Kidney (tissue), 14 donors: ENCODE measurements around the gene CEMIP. TPM values are rescaled to one million over a fixed set of nuclear protein-coding genes. Genes with fewer than 3 reads are reported as not detected.
A peak's percentile ranks its signal among the peaks of the same experiment; 100 is the strongest.
"Not testable (repeated sequence)": the region's sequence is repeated elsewhere in the genome, so short reads cannot be mapped to it uniquely, and the experiment has no call there.

Source experiments
- DNase-seq, 5 donors: peaks; one replicate each; pipeline ENCODE4 v3.0.0-alpha.2; 2013 to 2020
- FAIRE-seq: peaks from 2 replicates; lab custom pipeline; 2012; peaks lifted over from hg19 to GRCh38; lab: Jason Lieb, UNC
- H3K27ac ChIP-seq, 2 donors: one replicate each; pipeline ENCODE4 v1.7.0; 2013; ENCODE audit warnings: low read depth in 2 of 2, low read length in 2 of 2, inconsistent platforms in 1 of 2
- H3K27me3 ChIP-seq: one replicate; pipeline ENCODE4 v1.7.1; 2013; ENCODE audit warnings: low read length, inconsistent platforms; ENCODE audit not compliant: control insufficient read depth, insufficient read depth
- H3K36me3 ChIP-seq, 3 donors: one replicate each; pipeline versions ENCODE4 v1.7.0 to v1.7.1; 2013; ENCODE audit warnings: low read length in 3 of 3, control low read depth in 1 of 3, inconsistent platforms in 1 of 3; ENCODE audit not compliant: insufficient read depth in 3 of 3, control insufficient read depth in 2 of 3
- H3K4me1 ChIP-seq, 3 donors: one replicate each; pipeline versions ENCODE4 v1.7.0 to v1.7.1; 2013; ENCODE audit warnings: low read length in 3 of 3, inconsistent platforms in 1 of 3, low read depth in 1 of 3; ENCODE audit not compliant: control insufficient read depth in 2 of 3, insufficient read depth in 2 of 3
- H3K4me3 ChIP-seq, 3 donors: one replicate each; pipeline versions ENCODE4 v1.7.0 to v1.8.1; 2013; ENCODE audit warnings: low read length in 3 of 3, control low read depth in 1 of 3, inconsistent platforms in 1 of 3
- H3K9ac ChIP-seq, 3 donors: one replicate each; pipeline versions ENCODE4 v1.7.0 to v1.7.1; 2013; ENCODE audit warnings: low read length in 3 of 3, control low read depth in 1 of 3, inconsistent platforms in 1 of 3
- H3K9me3 ChIP-seq, 3 donors: one replicate each; pipeline versions ENCODE4 v1.7.0 to v1.7.1; 2013; ENCODE audit warnings: low read length in 3 of 3, control low read depth in 1 of 3, inconsistent platforms in 1 of 3; ENCODE audit not compliant: control insufficient read depth in 2 of 3, insufficient read depth in 1 of 3
- CTCF ChIP-seq: IDR thresholded peaks from 3 replicates; pipeline ENCODE4 v1.5.1; 2012; ENCODE audit warnings: mild to moderate bottlenecking, moderate library complexity, borderline replicate concordance; ENCODE audit not compliant: insufficient read depth; ENCODE audit errors: extremely low read depth
- intact Hi-C: fragments of 100-400 bp; cut with DNase I; formaldehyde crosslinking; loops from one replicate; pipeline ENCODE4 v1.11.1; 2022
- polyA plus RNA-seq: library from polyadenylated mRNA; stranded (reverse); fragments of 350-450 nt; fragmentation: Illumina TruSeq; extraction: RNeasy Lipid Tissue Mini Kit (QIAGEN cat#74804); gene quantifications from one replicate; pipeline ENCODE4 v1.2.3, GENCODE V29; 2014; ENCODE audit warnings: low read depth, low replicate concordance; ENCODE audit not compliant: insufficient read depth
- total RNA-seq: library from RNA; stranded (reverse); fragmentation: NEBNext Ultra II Directional; extraction: Animal tissue kit (Norgen Biotek cat#: 25700); gene quantifications from one replicate; pipeline ENCODE4 v1.2.1, GENCODE V29; 2021
- donor health status: control.
- donor health status: control.
- donor health status: control.
- donor health status: control.
- donor health status: control.
- donor health status: DM: yes; HTN: yes; CAD: no.
- donor health status: Normal renal cell carcinoma (clear cell type).

The CEMIP gene
- total and polyA plus RNA-seq, 2 donors from 2014 or later: 0.11 to 0.57 TPM

- DNase-seq (no peak), FAIRE-seq (no peak)
- H3K9ac ChIP-seq: no peak overlapping the region
- H3K4me3 ChIP-seq: no peak overlapping the region
- intact Hi-C loops: no loop called here
- TF ChIP-seq CTCF: no peak
- H3K4me1 ChIP-seq: no peaks in the 10 kb centered on the region
- H3K27ac ChIP-seq: no peak overlapping the region
- no peaks in the 10 kb centered on the region for H3K27me3 ChIP-seq
- H3K9me3 ChIP-seq: no peaks in the 10 kb centered on the region
- no peaks in the 10 kb centered on the region for H3K36me3 ChIP-seq
Measured at GRCh38 chr15:80758130-80758745, 20.9 kb upstream of the CEMIP start.

- TF ChIP-seq CTCF: no peak
- Histone ChIP-seq H3K4me1 (no peaks in the 10 kb centered on the region), H3K27me3 (no peaks in the 10 kb centered on the region), H3K9ac (no peak overlapping the region), H3K9me3 (no peaks in the 10 kb centered on the region), H3K36me3 (no peaks in the 10 kb centered on the region), H3K4me3 (no peak overlapping the region), H3K27ac (no peak overlapping the region)
- DNase-seq (peak in 1 of 5 donors; percentile 55), FAIRE-seq (no peak)
- intact Hi-C loops: no loop called here
Measured at GRCh38 chr15:80760960-80761359, 18.2 kb upstream of the CEMIP start.

GRCh38 chr15:80761754-80762153 is 17.4 kb upstream of the CEMIP start:
- intact Hi-C loops: no loop called here
- Histone ChIP-seq H3K27ac (no peak overlapping the region), H3K4me1 (no peaks in the 10 kb centered on the region), H3K27me3 (no peaks in the 10 kb centered on the region), H3K4me3 (no peak overlapping the region), H3K9me3 (no peaks in the 10 kb centered on the region), H3K36me3 (no peaks in the 10 kb centered on the region), H3K9ac (no peak overlapping the region)
- no peak for DNase-seq
- TF ChIP-seq CTCF: no peak
- FAIRE-seq: no peak

- H3K27ac ChIP-seq, H3K4me1 ChIP-seq, DNase-seq, H3K4me3 ChIP-seq, H3K36me3 ChIP-seq, intact Hi-C loops, H3K27me3 ChIP-seq, H3K9ac ChIP-seq, H3K9me3 ChIP-seq, FAIRE-seq: not testable (repeated sequence)
Measured at GRCh38 chr15:80763235-80763634, 15.9 kb upstream of the CEMIP start.
